Esophagus squamous epithelium (tissue), 4 donors: ENCODE results near the gene C16orf74.

Source experiments
- POLR2A ChIP-seq, 4 donors: fragments of 450-650 bp; IDR thresholded peaks; one replicate each; pipeline ENCODE4 v1.6.1; 2017; ENCODE audit warnings: antibody characterized with exemption in 4 of 4, mild to moderate bottlenecking in 4 of 4, moderate library complexity in 3 of 4
- TF ChIP-seq, protein P1 (sequence below), 6 experiments: fragments of 450-650 bp in 4 of 6; fragments of 200-600 bp in 2 of 6; sonication (generic) in 2 of 6; IDR thresholded peaks; one replicate each; pipeline ENCODE4 v1.5.1; 2016 to 2019; ENCODE audit warnings: antibody characterized with exemption in 6 of 6, mild to moderate bottlenecking in 4 of 6, moderate library complexity in 4 of 6

- TF ChIP-seq, protein P1, sequence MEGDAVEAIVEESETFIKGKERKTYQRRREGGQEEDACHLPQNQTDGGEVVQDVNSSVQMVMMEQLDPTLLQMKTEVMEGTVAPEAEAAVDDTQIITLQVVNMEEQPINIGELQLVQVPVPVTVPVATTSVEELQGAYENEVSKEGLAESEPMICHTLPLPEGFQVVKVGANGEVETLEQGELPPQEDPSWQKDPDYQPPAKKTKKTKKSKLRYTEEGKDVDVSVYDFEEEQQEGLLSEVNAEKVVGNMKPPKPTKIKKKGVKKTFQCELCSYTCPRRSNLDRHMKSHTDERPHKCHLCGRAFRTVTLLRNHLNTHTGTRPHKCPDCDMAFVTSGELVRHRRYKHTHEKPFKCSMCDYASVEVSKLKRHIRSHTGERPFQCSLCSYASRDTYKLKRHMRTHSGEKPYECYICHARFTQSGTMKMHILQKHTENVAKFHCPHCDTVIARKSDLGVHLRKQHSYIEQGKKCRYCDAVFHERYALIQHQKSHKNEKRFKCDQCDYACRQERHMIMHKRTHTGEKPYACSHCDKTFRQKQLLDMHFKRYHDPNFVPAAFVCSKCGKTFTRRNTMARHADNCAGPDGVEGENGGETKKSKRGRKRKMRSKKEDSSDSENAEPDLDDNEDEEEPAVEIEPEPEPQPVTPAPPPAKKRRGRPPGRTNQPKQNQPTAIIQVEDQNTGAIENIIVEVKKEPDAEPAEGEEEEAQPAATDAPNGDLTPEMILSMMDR (IDR thresholded peaks at IDR 0.05) = no peak
- no peak for TF ChIP-seq POLR2A (IDR thresholded peaks at IDR 0.05)
These were observed 55.4 kb downstream of the C16orf74 start for GRCh38 chr16:85695196-85696128.
